Vagina (tissue), 2 donors: ENCODE results near the gene BBS7. TPM values are rescaled to one million over a fixed set of nuclear protein-coding genes. Genes with fewer than 3 reads are reported as not detected.

Experiments
- DNase-seq, 2 donors: peaks; one replicate each; pipeline ENCODE4 v3.0.0-alpha.2; 2017; ENCODE audit errors: extremely low spot score in 2 of 2
- H3K27ac ChIP-seq: fragments of 200-600 bp; sonication (generic); one replicate; pipeline ENCODE4 v1.5.1; 2019
- H3K27me3 ChIP-seq: fragments of 200-600 bp; sonication (generic); one replicate; pipeline ENCODE4 v1.5.1; 2019
- H3K36me3 ChIP-seq, 2 donors: fragments of 200-600 bp; sonication (generic); one replicate each; pipeline ENCODE4 v1.5.1; 2017 to 2019
- H3K4me1 ChIP-seq: fragments of 200-600 bp; sonication (generic); one replicate; pipeline ENCODE4 v1.5.1; 2019
- H3K4me3 ChIP-seq, 2 donors: fragments of 200-600 bp; sonication (generic); 1 replicate in 1 of 2; 2 replicates in 1 of 2; pipeline ENCODE4 v1.5.1; 2016 to 2019
- H3K9me3 ChIP-seq: fragments of 200-600 bp; sonication (generic); one replicate; pipeline ENCODE4 v1.5.1; 2019
- CTCF ChIP-seq, 3 experiments: fragments of 450-650 bp in 2 of 3; fragments of 200-600 bp in 1 of 3; sonication (generic) in 1 of 3; IDR thresholded peaks; one replicate each; pipeline ENCODE4 v1.5.1; 2017 to 2019; ENCODE audit warnings: antibody characterized with exemption in 3 of 3, mild to moderate bottlenecking in 2 of 3, moderate library complexity in 2 of 3
- POLR2A ChIP-seq, 2 donors: fragments of 450-650 bp; IDR thresholded peaks; one replicate each; pipeline ENCODE4 v1.6.1; 2017; ENCODE audit warnings: antibody characterized with exemption in 2 of 2, mild to moderate bottlenecking in 2 of 2, moderate library complexity in 2 of 2
- POLR2AphosphoS5 ChIP-seq, 2 donors: sonication (generic); formaldehyde crosslinking; IDR thresholded peaks; one replicate each; pipeline ENCODE4 v1.9.0; 2017; ENCODE audit warnings: antibody characterized with exemption in 2 of 2, mild to moderate bottlenecking in 2 of 2, low read depth in 1 of 2; ENCODE audit not compliant: insufficient read depth in 1 of 2
- intact Hi-C: fragments of 100-400 bp; cut with DNase I; formaldehyde crosslinking; loops from one replicate; pipeline ENCODE4 v1.15.1; 2023
- total RNA-seq: library from RNA; depleted of rRNA; stranded (reverse); fragments of >200 nt; gene quantifications from one replicate; pipeline ENCODE4 v1.2.3, GENCODE V29; 2016

The BBS7 gene
- total RNA-seq, 1 donor from 2014 or later = 19.2 TPM

GRCh38 chr4:121838136-121838535, 32.1 kb downstream of the BBS7 start:
- no peak for DNase-seq
- Histone ChIP-seq H3K9me3 (no peaks in the 10 kb centered on the region), H3K4me1 (no peaks in the 10 kb centered on the region), H3K27ac (no peak overlapping the region), H3K36me3 (peaks cover 0 to 47% of the 10 kb centered on the region in 2 donors), H3K27me3 (no peaks in the 10 kb centered on the region), H3K4me3 (no peak overlapping the region)
- intact Hi-C loops = no loop called here
- no peak for TF ChIP-seq POLR2A (IDR thresholded peaks at IDR 0.05)
- TF ChIP-seq CTCF (IDR thresholded peaks at IDR 0.05) = no peak
- no peak for TF ChIP-seq POLR2AphosphoS5 (IDR thresholded peaks at IDR 0.05; ENCODE audit: insufficient read depth in 1 of 2, low read depth in 1 of 2)

GRCh38 chr4:121829511-121829910, 40.8 kb downstream of the BBS7 start:
- Histone ChIP-seq H3K4me1 (no peaks in the 10 kb centered on the region), H3K27me3 (no peaks in the 10 kb centered on the region), H3K4me3 (no peak overlapping the region), H3K27ac (no peak overlapping the region), H3K36me3 (peaks cover 0 to 33% of the 10 kb centered on the region in 2 donors), H3K9me3 (no peaks in the 10 kb centered on the region)
- intact Hi-C loops = no loop called here
- DNase-seq = no peak
- no peak for TF ChIP-seq POLR2AphosphoS5 (IDR thresholded peaks at IDR 0.05; ENCODE audit: insufficient read depth in 1 of 2, low read depth in 1 of 2)
- TF ChIP-seq POLR2A (IDR thresholded peaks at IDR 0.05) = no peak
- TF ChIP-seq CTCF (IDR thresholded peaks at IDR 0.05) = no peak

GRCh38 chr4:121827853-121828252, 42.4 kb downstream of the BBS7 start:
- no peaks in the 10 kb centered on the region for H3K27me3 ChIP-seq
- no peaks in the 10 kb centered on the region for H3K9me3 ChIP-seq
- peaks cover 0 to 23% of the 10 kb centered on the region in 2 donors for H3K36me3 ChIP-seq
- DNase-seq = no peak
- intact Hi-C loops = no loop called here
- no peak overlapping the region for H3K27ac ChIP-seq
- TF ChIP-seq POLR2AphosphoS5 (IDR thresholded peaks at IDR 0.05; ENCODE audit: insufficient read depth in 1 of 2, low read depth in 1 of 2) (no peak), POLR2A (IDR thresholded peaks at IDR 0.05) (no peak), CTCF (IDR thresholded peaks at IDR 0.05) (no peak)
- peaks cover 8% of the 10 kb centered on the region for H3K4me1 ChIP-seq
- H3K4me3 ChIP-seq = no peak overlapping the region

- intact Hi-C loops = no loop called here
Measured at GRCh38 chr4:121824950-121825349, 45.3 kb downstream of the BBS7 start.

More at GRCh38 chr4:121824950-121825349, 45.3 kb downstream of the BBS7 start:
- Histone ChIP-seq H3K4me3 (no peak overlapping the region), H3K9me3 (no peaks in the 10 kb centered on the region), H3K4me1 (peaks cover 9% of the 10 kb centered on the region), H3K27me3 (no peaks in the 10 kb centered on the region), H3K36me3 (peaks cover 0 to 15% of the 10 kb centered on the region in 2 donors), H3K27ac (no peak overlapping the region)
- no peak for TF ChIP-seq POLR2A (IDR thresholded peaks at IDR 0.05)
- TF ChIP-seq CTCF (IDR thresholded peaks at IDR 0.05) = no peak
- TF ChIP-seq POLR2AphosphoS5 (IDR thresholded peaks at IDR 0.05; ENCODE audit: insufficient read depth in 1 of 2, low read depth in 1 of 2) = no peak
- DNase-seq = no peak
